Caco-2 (cell line): ENCODE data around the gene ATG9A. TPM values are rescaled to one million over a fixed set of nuclear protein-coding genes. Genes with fewer than 3 reads are reported as not detected.
A peak's percentile ranks its signal among the peaks of the same experiment; 100 is the strongest.

Experiments used
- BruUV-seq: library from RNA; stranded (reverse); fragments of 400-500 nt; replicated peaks from 2 replicates; lab custom pipeline; 2021; lab: Mats Ljungman, UMichigan
- CTCF ChIA-PET: fragments of 300-600 bp; sonication (Branson Sonifier 250); formaldehyde crosslinking; loops from one replicate; lab custom pipeline; 2022; ENCODE audit warnings: antibody characterized with exemption; lab: Charles Lee
- POLR2A ChIA-PET: fragments of 300-600 bp; sonication (Branson Sonifier 250); formaldehyde crosslinking; loops from one replicate; lab custom pipeline; 2022; ENCODE audit warnings: antibody characterized with exemption; lab: Charles Lee
- DNase-seq, 2 experiments: peaks; one replicate each; pipeline versions ENCODE4 v3.0.0 to v3.0.0-alpha.2; 2020 to 2022
- H3K27me3 ChIP-seq: replicated peaks from 2 replicates; pipeline ENCODE4 v1.6.0; 2011; ENCODE audit warnings: low read length; ENCODE audit not compliant: control insufficient read depth, insufficient read depth
- H3K36me3 ChIP-seq: 2 replicates; pipeline ENCODE4 v1.5.1; 2011; ENCODE audit warnings: low read length; ENCODE audit not compliant: control insufficient read depth, insufficient read depth
- H3K4me1 ChIP-seq: fragments of 250-450 bp; sonication (Bioruptor Pico); 2 replicates; pipeline ENCODE4 v1.5.1; 2020; ENCODE audit warnings: mild to moderate bottlenecking
- H3K4me3 ChIP-seq: 2 replicates; pipeline ENCODE4 v1.5.1; 2011; ENCODE audit warnings: low read depth, mild to moderate bottlenecking, control low read depth, low read length
- H3K9me3 ChIP-seq: fragments of 250-450 bp; sonication (Bioruptor Pico); 2 replicates; pipeline ENCODE4 v1.5.1; 2020; ENCODE audit warnings: mild to moderate bottlenecking, moderate library complexity
- H3K27ac Mint-ChIP-seq: one replicate; pipeline ENCODE4 v1.8.0; 2022; ENCODE audit warnings: mixed read lengths; ENCODE audit not compliant: unreplicated experiment
- H3K27me3 Mint-ChIP-seq: one replicate; pipeline ENCODE4 v1.8.0; 2022; ENCODE audit warnings: mixed read lengths; ENCODE audit not compliant: insufficient read depth, unreplicated experiment
- H3K36me3 Mint-ChIP-seq: one replicate; pipeline ENCODE4 v1.8.0; 2022; ENCODE audit warnings: mild to moderate bottlenecking, mixed read lengths; ENCODE audit not compliant: insufficient read depth, unreplicated experiment
- H3K4me1 Mint-ChIP-seq: one replicate; pipeline ENCODE4 v1.8.0; 2022; ENCODE audit warnings: low read depth, mixed read lengths; ENCODE audit not compliant: unreplicated experiment
- H3K4me3 Mint-ChIP-seq: one replicate; pipeline ENCODE4 v1.8.0; 2022; ENCODE audit warnings: mild to moderate bottlenecking, moderate library complexity, mixed read lengths; ENCODE audit not compliant: unreplicated experiment
- H3K9me3 Mint-ChIP-seq: one replicate; pipeline ENCODE4 v1.8.0; 2022; ENCODE audit warnings: mixed read lengths; ENCODE audit not compliant: unreplicated experiment
- intact Hi-C: fragments of 100-400 bp; cut with micrococcal nuclease; formaldehyde crosslinking; loops from one replicate; pipeline ENCODE4 v1.10.0; 2022; ENCODE audit not compliant: unreplicated experiment
- total RNA-seq: library from RNA; stranded (reverse); gene quantifications from 2 replicates; pipeline ENCODE4 v1.2.3, GENCODE V29; 2022
- TF ChIP-seq, protein P1 (sequence below), 2 experiments: fragments of 200-600 bp in 1 of 2; IDR thresholded peaks; 1 replicate in 1 of 2; 2 replicates in 1 of 2; pipeline versions ENCODE4 v1.5.1 to v1.8.0; 2011 to 2022; ENCODE audit warnings: antibody characterized with exemption in 1 of 2, control low read depth in 1 of 2, inconsistent platforms in 1 of 2, low read depth in 1 of 2, low read length in 1 of 2, mild to moderate bottlenecking in 1 of 2, moderate library complexity in 1 of 2; ENCODE audit not compliant: insufficient read depth in 1 of 2, severe bottlenecking in 1 of 2, unreplicated experiment in 1 of 2

ATG9A gene
- total RNA-seq, 1 experiment from 2014 or later = 62.9 TPM

DNA sequence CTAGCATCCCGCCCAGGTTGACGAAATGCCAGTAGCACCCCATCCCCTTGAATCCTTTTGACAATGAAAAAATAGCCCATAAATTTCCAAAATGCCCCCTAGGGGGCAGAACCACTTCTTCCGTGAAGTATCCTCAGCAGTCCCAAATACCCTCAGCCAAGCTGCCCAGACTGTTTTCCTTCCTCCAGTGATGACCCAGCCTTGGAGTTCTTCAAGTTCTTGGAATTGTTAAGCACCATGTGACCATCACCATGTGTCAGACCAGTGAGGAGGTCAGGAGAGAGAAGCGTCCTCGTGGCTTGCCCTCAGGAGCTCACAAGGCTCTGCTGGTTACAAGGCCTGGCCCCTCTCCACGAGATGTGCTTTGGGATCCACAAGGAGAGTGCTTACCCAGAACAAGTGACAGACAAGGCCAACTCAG, 58.2 kb downstream of the ATG9A start:
- POLR2A ChIA-PET = interaction anchor here (0.6 to 0.7 kb wide), 2 partner anchors 40 to 47 kb away, joined by 4 to 6 read pairs; no protein-coding TSS in a partner anchor
- peak overlapping the region; percentile 64 for H3K27ac Mint-ChIP-seq

GRCh38 chr2:219169930-219170654, 59.3 kb downstream of the ATG9A start, which contains the start of gene SLC23A3:
Gene SLC23A3 (minus strand): TSS chr2:219170029. CDS start chr2:219169984, 45 bp downstream.
- CTCF ChIA-PET = interaction anchor here (0.6 to 1.6 kb wide), 3 partner anchors 31 to 309 kb away, joined by 4 to 8 read pairs (median 4); no protein-coding TSS in a partner anchor
- Histone ChIP-seq H3K36me3 (peaks cover 12% of the 10 kb centered on the region), H3K9me3 (no peaks in the 10 kb centered on the region), H3K4me3 (peak within 1 kb of the TSS; percentile 22), H3K27me3 (no peaks in the 10 kb centered on the region), H3K4me1 (peaks cover 15% of the 10 kb centered on the region)
- H3K4me1 Mint-ChIP-seq = peaks cover 28% of the 10 kb centered on the region
- H3K36me3 Mint-ChIP-seq = peaks cover 18% of the 10 kb centered on the region
- TF ChIP-seq, protein P1, sequence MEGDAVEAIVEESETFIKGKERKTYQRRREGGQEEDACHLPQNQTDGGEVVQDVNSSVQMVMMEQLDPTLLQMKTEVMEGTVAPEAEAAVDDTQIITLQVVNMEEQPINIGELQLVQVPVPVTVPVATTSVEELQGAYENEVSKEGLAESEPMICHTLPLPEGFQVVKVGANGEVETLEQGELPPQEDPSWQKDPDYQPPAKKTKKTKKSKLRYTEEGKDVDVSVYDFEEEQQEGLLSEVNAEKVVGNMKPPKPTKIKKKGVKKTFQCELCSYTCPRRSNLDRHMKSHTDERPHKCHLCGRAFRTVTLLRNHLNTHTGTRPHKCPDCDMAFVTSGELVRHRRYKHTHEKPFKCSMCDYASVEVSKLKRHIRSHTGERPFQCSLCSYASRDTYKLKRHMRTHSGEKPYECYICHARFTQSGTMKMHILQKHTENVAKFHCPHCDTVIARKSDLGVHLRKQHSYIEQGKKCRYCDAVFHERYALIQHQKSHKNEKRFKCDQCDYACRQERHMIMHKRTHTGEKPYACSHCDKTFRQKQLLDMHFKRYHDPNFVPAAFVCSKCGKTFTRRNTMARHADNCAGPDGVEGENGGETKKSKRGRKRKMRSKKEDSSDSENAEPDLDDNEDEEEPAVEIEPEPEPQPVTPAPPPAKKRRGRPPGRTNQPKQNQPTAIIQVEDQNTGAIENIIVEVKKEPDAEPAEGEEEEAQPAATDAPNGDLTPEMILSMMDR (IDR thresholded peaks at IDR 0.05; ENCODE audit: insufficient read depth in 1 of 2, low read depth in 1 of 2, low read length in 1 of 2, severe bottlenecking in 1 of 2, unreplicated experiment in 1 of 2) = no peak
- DNase-seq = peak; percentile 28 to 62
- no peaks in the 10 kb centered on the region for H3K27me3 Mint-ChIP-seq
- no TSS peak for BruUV-seq
- intact Hi-C loops = loop anchor here (1.0 to 2.0 kb wide), 2 partner anchors 10 to 217 kb away; partner anchors contain the start of genes DNPEP and NHEJ1
- peak within 1 kb of the TSS; percentile 77 for H3K27ac Mint-ChIP-seq
- H3K4me3 Mint-ChIP-seq = peak within 1 kb of the TSS; percentile 58
- POLR2A ChIA-PET = interaction anchor here (1.3 kb wide), 1 partner anchor 125 kb away, joined by 3 read pairs; no protein-coding TSS in a partner anchor
- no peaks in the 10 kb centered on the region for H3K9me3 Mint-ChIP-seq

More for the DNA sequence above, 58.2 kb downstream of the ATG9A start:
- DNase-seq = peak; percentile 74 to 79
- Mint-ChIP-seq H3K9me3 (no peaks in the 10 kb centered on the region), H3K27me3 (no peaks in the 10 kb centered on the region), H3K4me1 (peaks cover 28% of the 10 kb centered on the region), H3K4me3 (no peak overlapping the region), H3K36me3 (peaks cover 18% of the 10 kb centered on the region)
- H3K4me1 ChIP-seq = peaks cover 21% of the 10 kb centered on the region
- intact Hi-C loops = loop anchor here (1.0 to 2.0 kb wide), 2 partner anchors 127 to 216 kb away; partner anchors contain the start of gene DNPEP
- H3K9me3 ChIP-seq = no peaks in the 10 kb centered on the region
- no peaks in the 10 kb centered on the region for H3K27me3 ChIP-seq
- no peak overlapping the region for H3K4me3 ChIP-seq
- CTCF ChIA-PET = interaction anchor here (0.6 to 1.6 kb wide), 8 partner anchors 30 to 273 kb away, joined by 3 to 8 read pairs (median 3); partner anchors contain the start of genes ABCB6 and ZFAND2B
- H3K36me3 ChIP-seq = peaks cover 12% of the 10 kb centered on the region
- BruUV-seq = no TSS peak
- TF ChIP-seq, protein P1 (IDR thresholded peaks at IDR 0.05; ENCODE audit: insufficient read depth in 1 of 2, low read depth in 1 of 2, low read length in 1 of 2, severe bottlenecking in 1 of 2, unreplicated experiment in 1 of 2) = peak; percentile 64 to 79

Other genes with a start within 250 kb of the ATG9A start
- gene FEV, start 244.5 kb downstream of the ATG9A start, total RNA-seq = not detected in 2 replicates
- 0.59 TPM in 1 of 2 replicates, not detected in the other for gene CRYBA2, start 236.2 kb downstream of the ATG9A start, total RNA-seq
- 0.34 and 0.77 TPM in 2 replicates for gene CFAP65, start 188.1 kb downstream of the ATG9A start, total RNA-seq
- 19.0 and 22.6 TPM in 2 replicates for gene IHH, start 168.7 kb downstream of the ATG9A start, total RNA-seq
- gene NHEJ1, start 68.8 kb downstream of the ATG9A start, total RNA-seq = 28.5 and 29.6 TPM in 2 replicates
- 6.5 and 7.1 TPM in 2 replicates for gene SLC23A3, start 59.6 kb downstream of the ATG9A start, total RNA-seq
- 59.3 and 62.9 TPM in 2 replicates for gene CNPPD1, start 52.7 kb downstream of the ATG9A start, total RNA-seq
- gene RETREG2, start 51.4 kb downstream of the ATG9A start, total RNA-seq = 59.5 and 62.0 TPM in 2 replicates
- gene ZFAND2B, start 22.9 kb downstream of the ATG9A start, total RNA-seq = 37.3 and 41.8 TPM in 2 replicates
- gene ABCB6, start 10.7 kb downstream of the ATG9A start, total RNA-seq = 66.0 and 68.6 TPM in 2 replicates
- 50.7 and 51.5 TPM in 2 replicates for gene ANKZF1, start 170 bp upstream of the ATG9A start, total RNA-seq
- 3.3 and 4.3 TPM in 2 replicates for gene GLB1L, start 15.8 kb upstream of the ATG9A start, total RNA-seq
- 26.1 and 26.6 TPM in 2 replicates for gene STK16, start 15.8 kb upstream of the ATG9A start, total RNA-seq
- gene TUBA4B, start 23.6 kb upstream of the ATG9A start, total RNA-seq = not detected in 2 replicates
- gene TUBA4A, start 24.3 kb upstream of the ATG9A start, total RNA-seq = 14.9 and 15.6 TPM in 2 replicates
- 60.6 and 61.2 TPM in 2 replicates for gene DNAJB2, start 49.7 kb upstream of the ATG9A start, total RNA-seq
- gene PTPRN, start 79.8 kb upstream of the ATG9A start, total RNA-seq = not detected in 2 replicates
- not detected in 2 replicates for gene RESP18, start 103.1 kb upstream of the ATG9A start, total RNA-seq
- gene DNPEP, start 158.3 kb upstream of the ATG9A start, total RNA-seq = 102 and 103 TPM in 2 replicates
- 0.86 TPM in 1 of 2 replicates, not detected in the other for gene DES, start 188.7 kb upstream of the ATG9A start, total RNA-seq
- gene SPEG, start 205.2 kb upstream of the ATG9A start, total RNA-seq = 17.2 and 18.6 TPM in 2 replicates